B cell (primary cell): ENCODE data around the gene CUTC. TPM values are rescaled to one million over a fixed set of nuclear protein-coding genes. Genes with fewer than 3 reads are reported as not detected.

Experiments
- ATAC-seq: fragments of 200-7000 bp; cut with Tn5 transposase; one replicate; pipeline ENCODE4 v1.10.0; 2021; ENCODE audit warnings: low read depth, mild to moderate bottlenecking, moderate number of reproducible peaks, moderate library complexity
- CTCF ChIA-PET: fragments of 350-600 bp; sonication (Branson Sonifier 250); formaldehyde crosslinking; loops from one replicate; lab custom pipeline; 2021; ENCODE audit warnings: antibody characterized with exemption, inconsistent platforms; lab: Charles Lee
- POLR2A ChIA-PET: fragments of 350-600 bp; sonication (Branson Sonifier 250); formaldehyde crosslinking; loops from one replicate; lab custom pipeline; 2021; ENCODE audit warnings: antibody characterized with exemption; lab: Charles Lee
- DNase-seq: peaks from one replicate; pipeline ENCODE4 v3.0.0; 2013
- H2AFZ ChIP-seq: 2 replicates; pipeline ENCODE4 v1.6.1; 2012; ENCODE audit warnings: mild to moderate bottlenecking, low read depth, low read length; ENCODE audit not compliant: insufficient read depth, poor library complexity, severe bottlenecking
- H3K27ac ChIP-seq, 2 donors: 1 replicate in 1 of 2; 2 replicates in 1 of 2; pipeline ENCODE4 v1.5.1; 2012 to 2013; ENCODE audit warnings: low read length in 2 of 2, mild to moderate bottlenecking in 2 of 2, moderate library complexity in 1 of 2
- H3K27me3 ChIP-seq, 4 experiments: fragments of 200-600 bp in 1 of 4; sonication (generic) in 1 of 4; replicated peaks in 1 of 4; 1 replicate in 2 of 4; 2 replicates in 2 of 4; pipeline versions ENCODE4 v1.6.1 to v1.7.0; 2013 to 2016; ENCODE audit warnings: low read length in 3 of 4, mild to moderate bottlenecking in 2 of 4, mixed read lengths in 1 of 4, moderate library complexity in 1 of 4; ENCODE audit not compliant: insufficient read depth in 4 of 4, control insufficient read depth in 3 of 4; ENCODE audit errors: control extremely low read depth in 1 of 4
- H3K36me3 ChIP-seq, 2 experiments: replicated peaks in 1 of 2; 1 replicate in 1 of 2; 2 replicates in 1 of 2; pipeline versions ENCODE4 v1.6.1 to v1.7.1; 2013; ENCODE audit warnings: low read length in 1 of 2; ENCODE audit not compliant: insufficient read depth in 2 of 2, control insufficient read depth in 1 of 2; ENCODE audit errors: control extremely low read depth in 1 of 2, extremely low read depth in 1 of 2
- H3K4me1 ChIP-seq, 2 donors: fragments of 200-600 bp in 1 of 2; sonication (generic) in 1 of 2; 1 replicate in 1 of 2; 2 replicates in 1 of 2; pipeline versions ENCODE4 v1.5.1 to v1.6.1; 2013 to 2017; ENCODE audit warnings: low read length in 2 of 2; ENCODE audit not compliant: control insufficient read depth in 2 of 2, insufficient read depth in 2 of 2
- H3K4me2 ChIP-seq: replicated peaks from 2 replicates; pipeline ENCODE3; 2012; ENCODE audit warnings: mild to moderate bottlenecking, low read depth, low read length; ENCODE audit not compliant: poor library complexity, severe bottlenecking
- H3K4me3 ChIP-seq, 5 experiments: fragments of 200-600 bp in 1 of 5; sonication (generic) in 1 of 5; 1 replicate in 3 of 5; 2 replicates in 2 of 5; pipeline versions ENCODE4 v1.5.1 to v1.7.0; 2011 to 2016; ENCODE audit warnings: low read length in 4 of 5, mild to moderate bottlenecking in 4 of 5, low read depth in 2 of 5, control low read depth in 1 of 5, moderate library complexity in 1 of 5; ENCODE audit not compliant: insufficient read depth in 1 of 5; ENCODE audit errors: control extremely low read depth in 1 of 5, extremely low read depth in 1 of 5
- H3K79me2 ChIP-seq: fragments of 200-600 bp; sonication (generic); one replicate; pipeline ENCODE4 v1.6.0; 2016; ENCODE audit warnings: low read length; ENCODE audit not compliant: control insufficient read depth, insufficient read depth
- H3K9ac ChIP-seq: fragments of 200-600 bp; sonication (generic); 2 replicates; pipeline ENCODE4 v1.6.1; 2017; ENCODE audit warnings: mild to moderate bottlenecking, low read length, moderate library complexity
- H3K9me3 ChIP-seq, 3 donors: one replicate each; pipeline versions ENCODE4 v1.6.1 to v1.7.1; 2013; ENCODE audit warnings: low read length in 2 of 3; ENCODE audit not compliant: control insufficient read depth in 2 of 3, insufficient read depth in 1 of 3; ENCODE audit errors: control extremely low read depth in 1 of 3
- H4K20me1 ChIP-seq: 2 replicates; pipeline ENCODE4 v1.6.0; 2012; ENCODE audit warnings: mild to moderate bottlenecking, low read length; ENCODE audit not compliant: insufficient read depth, control insufficient read depth, poor library complexity, severe bottlenecking
- H3K27ac Mint-ChIP-seq: one replicate; pipeline ENCODE4 v1.8.0; 2021; ENCODE audit warnings: mixed read lengths
- H3K27me3 Mint-ChIP-seq: one replicate; pipeline ENCODE4 v1.8.0; 2021; ENCODE audit warnings: mixed read lengths
- H3K4me1 Mint-ChIP-seq: one replicate; pipeline ENCODE4 v1.8.0; 2021; ENCODE audit warnings: mixed read lengths
- H3K4me3 Mint-ChIP-seq: one replicate; pipeline ENCODE4 v1.8.0; 2021; ENCODE audit warnings: mixed read lengths
- H3K9me3 Mint-ChIP-seq: one replicate; pipeline ENCODE4 v1.8.0; 2022; ENCODE audit warnings: mixed read lengths; ENCODE audit not compliant: insufficient read depth
- CTCF ChIP-seq: fragments of 200-600 bp; IDR thresholded peaks from one replicate; pipeline ENCODE4 v1.8.0; 2022; ENCODE audit warnings: antibody characterized with exemption, mild to moderate bottlenecking
- EZH2 ChIP-seq: IDR thresholded peaks from 2 replicates; pipeline ENCODE4 v1.6.1; 2012; ENCODE audit warnings: borderline replicate concordance, low read depth, mild to moderate bottlenecking, moderate library complexity, low read length; ENCODE audit not compliant: insufficient read depth, poor library complexity, severe bottlenecking
- WGBS: methylation state at CpG from one replicate; pipeline ENCODE4 v1.1.5; 2013; ENCODE audit warnings: missing lambda C conversion rate; ENCODE audit not compliant: insufficient coverage; 5-methylcytosine and 5-hydroxymethylcytosine counted together
- intact Hi-C: fragments of 100-400 bp; cut with micrococcal nuclease; formaldehyde crosslinking; loops from one replicate; pipeline ENCODE4 v1.10.0; 2022
- polyA plus RNA-seq: library from polyadenylated mRNA; depleted of rRNA; stranded (reverse); fragments of >200 nt; gene quantifications from 2 replicates; pipeline ENCODE4 v1.2.3, GENCODE V29; 2012
- total RNA-seq, 2 donors: library from RNA; stranded (reverse); fragments of 120-200 nt in 1 of 2; gene quantifications; 1 replicate in 1 of 2; 2 replicates in 1 of 2; pipeline versions ENCODE4 v1.2.3 to v1.2.4, GENCODE V29; 2013 to 2022

CUTC gene
- total and polyA plus RNA-seq, 2 donors (not counting 1 experiment from before 2014, with no cell fraction given): 22.8 to 33.3 TPM

GRCh38 chr10:99791831-99792230 lies 59.8 kb downstream of the CUTC start:
- Histone ChIP-seq H2AFZ (no peak overlapping the region), H4K20me1 (no peaks in the 10 kb centered on the region), H3K9me3 (no peaks in the 10 kb centered on the region), H3K4me1 (no peaks in the 10 kb centered on the region), H3K4me2 (no peak overlapping the region), H3K36me3 (no peaks in the 10 kb centered on the region), H3K27me3 (no peaks in the 10 kb centered on the region), H3K4me3 (no peak overlapping the region), H3K27ac (no peak overlapping the region), H3K79me2 (no peaks in the 10 kb centered on the region), H3K9ac (no peak overlapping the region)
- DNase-seq (no peak), ATAC-seq (no peak)
- Mint-ChIP-seq H3K9me3 (peaks cover 3% of the 10 kb centered on the region), H3K4me1 (no peaks in the 10 kb centered on the region), H3K4me3 (no peak overlapping the region), H3K27ac (no peak overlapping the region), H3K27me3 (no peaks in the 10 kb centered on the region)
- POLR2A ChIA-PET: no interaction called here
- no peak for TF ChIP-seq CTCF
- no peak for TF ChIP-seq EZH2
- WGBS: no CpG with 5 or more reads among the region's 3 CpGs
- CTCF ChIA-PET: interaction anchor here (1.4 kb wide), 1 partner anchor 12 kb away, joined by 3 read pairs; no protein-coding TSS in a partner anchor
- intact Hi-C loops: no loop called here

- Mint-ChIP-seq H3K27ac (no peak overlapping the region), H3K9me3 (no peaks in the 10 kb centered on the region), H3K27me3 (no peaks in the 10 kb centered on the region), H3K4me1 (no peaks in the 10 kb centered on the region), H3K4me3 (no peak overlapping the region)
- no peaks in the 10 kb centered on the region for H3K79me2 ChIP-seq
- H4K20me1 ChIP-seq: no peaks in the 10 kb centered on the region
- TF ChIP-seq EZH2 (no peak), CTCF (no peak)
- no peaks in the 10 kb centered on the region for H3K9me3 ChIP-seq
- no peak overlapping the region for H3K4me3 ChIP-seq
- H3K4me1 ChIP-seq: no peaks in the 10 kb centered on the region
- DNase-seq (no peak), ATAC-seq (no peak)
- no peak overlapping the region for H2AFZ ChIP-seq
- no peak overlapping the region for H3K4me2 ChIP-seq
- POLR2A ChIA-PET: no interaction called here
- H3K27me3 ChIP-seq: no peaks in the 10 kb centered on the region
- H3K27ac ChIP-seq: no peak overlapping the region
- CTCF ChIA-PET: interaction anchor here (0.5 kb wide), 1 partner anchor 120 kb away, joined by 6 read pairs; no protein-coding TSS in a partner anchor
- H3K9ac ChIP-seq: no peak overlapping the region
- no CpG with 5 or more reads among the region's 4 CpGs for WGBS
- intact Hi-C loops: no loop called here
- no peaks in the 10 kb centered on the region for H3K36me3 ChIP-seq
Measured at GRCh38 chr10:99793819-99794218, 61.8 kb downstream of the CUTC start.
